Tibial nerve (tissue), 4 donors: ENCODE results near the gene GPR155. TPM values are rescaled to one million over a fixed set of nuclear protein-coding genes. Genes with fewer than 3 reads are reported as not detected.

Experiments used
- DNase-seq, 2 donors: peaks; one replicate each; pipeline ENCODE4 v3.0.0-alpha.2; 2019; ENCODE audit warnings: low spot score in 2 of 2
- H3K27ac ChIP-seq, 4 donors: fragments of 200-600 bp; sonication (generic) in 3 of 4; one replicate each; pipeline ENCODE4 v1.5.1; 2017 to 2019; ENCODE audit warnings: mild to moderate bottlenecking in 1 of 4
- H3K27me3 ChIP-seq, 2 donors: fragments of 200-600 bp; sonication (generic) in 1 of 2; one replicate each; pipeline versions ENCODE4 v1.5.1 to v1.6.0; 2017 to 2019
- H3K36me3 ChIP-seq, 3 donors: fragments of 200-600 bp; sonication (generic); one replicate each; pipeline ENCODE4 v1.5.1; 2018 to 2019
- H3K4me1 ChIP-seq, 4 donors: fragments of 200-600 bp; sonication (generic) in 3 of 4; one replicate each; pipeline ENCODE4 v1.5.1; 2017 to 2019
- H3K4me3 ChIP-seq, 4 donors: fragments of 200-600 bp; sonication (generic) in 3 of 4; one replicate each; pipeline ENCODE4 v1.5.1; 2017 to 2019; ENCODE audit warnings: mild to moderate bottlenecking in 1 of 4, moderate library complexity in 1 of 4
- H3K9me3 ChIP-seq, 4 donors: fragments of 200-600 bp; sonication (generic) in 3 of 4; one replicate each; pipeline ENCODE4 v1.5.1; 2017 to 2019
- CTCF ChIP-seq, 5 experiments: fragments of 200-600 bp in 3 of 5; fragments of 450-650 bp in 2 of 5; sonication (generic) in 3 of 5; IDR thresholded peaks; one replicate each; pipeline ENCODE4 v1.5.1; 2016 to 2019; ENCODE audit warnings: antibody characterized with exemption in 5 of 5, mild to moderate bottlenecking in 3 of 5, moderate library complexity in 2 of 5
- EP300 ChIP-seq, 2 donors: sonication (generic); formaldehyde crosslinking; IDR thresholded peaks; one replicate each; pipeline ENCODE4 v1.6.1; 2017; ENCODE audit warnings: antibody characterized with exemption in 2 of 2, mild to moderate bottlenecking in 1 of 2
- POLR2A ChIP-seq, 2 donors: fragments of 450-650 bp; IDR thresholded peaks; one replicate each; pipeline ENCODE4 v1.6.1; 2017; ENCODE audit warnings: antibody characterized with exemption in 2 of 2, mild to moderate bottlenecking in 2 of 2, moderate library complexity in 2 of 2
- WGBS, 2 donors: methylation state at CpG; one replicate each; pipeline ENCODE4 v1.1.5; 2018; 5-methylcytosine and 5-hydroxymethylcytosine counted together
- total RNA-seq, 4 donors: library from RNA; depleted of rRNA; stranded (reverse); fragments of >200 nt; gene quantifications; one replicate each; pipeline ENCODE4 v1.1.0, GENCODE V29; 2016

GPR155 gene
- total RNA-seq, 4 donors from 2014 or later: 8.6 to 36.5 (median 15.5) TPM

- Histone ChIP-seq H3K27ac (peak overlapping the region in 3 of 4 donors; percentile 41 to 72 (median 68)), H3K4me1 (peaks cover 0 to 10% (median 0%) of the 10 kb centered on the region in 4 donors), H3K4me3 (no peak overlapping the region), H3K9me3 (no peaks in the 10 kb centered on the region), H3K27me3 (no peaks in the 10 kb centered on the region), H3K36me3 (no peaks in the 10 kb centered on the region)
- no peak for TF ChIP-seq EP300 (IDR thresholded peaks at IDR 0.05)
- TF ChIP-seq CTCF (IDR thresholded peaks at IDR 0.05): no peak
- no peak for TF ChIP-seq POLR2A (IDR thresholded peaks at IDR 0.05)
- 89 to 93% methylated on average over 5 of the region's 5 CpGs for WGBS, 2 donors
- no peak for DNase-seq
Observed at GRCh38 chr2:174516501-174517378, 29.9 kb upstream of the GPR155 start.

GRCh38 chr2:174512345-174512744 lies 25.5 kb upstream of the GPR155 start:
- Histone ChIP-seq H3K4me1 (no peaks in the 10 kb centered on the region), H3K27ac (no peak overlapping the region), H3K27me3 (no peaks in the 10 kb centered on the region), H3K36me3 (no peaks in the 10 kb centered on the region), H3K4me3 (no peak overlapping the region), H3K9me3 (peaks cover 0 to 17% (median 0%) of the 10 kb centered on the region in 4 donors)
- 80 to 87% methylated on average over 3 of the region's 3 CpGs for WGBS, 2 donors
- DNase-seq: no peak
- TF ChIP-seq POLR2A (IDR thresholded peaks at IDR 0.05): no peak
- TF ChIP-seq EP300 (IDR thresholded peaks at IDR 0.05): no peak
- TF ChIP-seq CTCF (IDR thresholded peaks at IDR 0.05): no peak

GRCh38 chr2:174511580-174512260 lies 24.9 kb upstream of the GPR155 start:
- peaks cover 0 to 17% (median 0%) of the 10 kb centered on the region in 4 donors for H3K9me3 ChIP-seq
- DNase-seq: no peak
- H3K4me1 ChIP-seq: no peaks in the 10 kb centered on the region
- WGBS, 2 donors: 50% methylated on average over 5 of the region's 5 CpGs
- TF ChIP-seq CTCF (IDR thresholded peaks at IDR 0.05) (no peak), POLR2A (IDR thresholded peaks at IDR 0.05) (no peak), EP300 (IDR thresholded peaks at IDR 0.05) (no peak)
- no peak overlapping the region for H3K27ac ChIP-seq
- H3K36me3 ChIP-seq: no peaks in the 10 kb centered on the region
- H3K27me3 ChIP-seq: no peaks in the 10 kb centered on the region
- H3K4me3 ChIP-seq: no peak overlapping the region

- Histone ChIP-seq H3K9me3 (peaks cover 0 to 17% (median 0%) of the 10 kb centered on the region in 4 donors), H3K4me3 (no peak overlapping the region), H3K4me1 (no peaks in the 10 kb centered on the region), H3K27ac (no peak overlapping the region), H3K36me3 (no peaks in the 10 kb centered on the region), H3K27me3 (no peaks in the 10 kb centered on the region)
- no peak for DNase-seq
- WGBS, 2 donors: 39 to 46% methylated on average over 2 of the region's 2 CpGs
- TF ChIP-seq POLR2A (IDR thresholded peaks at IDR 0.05): no peak
Observed at GRCh38 chr2:174510583-174511189, 23.9 kb upstream of the GPR155 start.

- 88 to 89% methylated on average over 3 of the region's 3 CpGs for WGBS, 2 donors
- TF ChIP-seq CTCF (IDR thresholded peaks at IDR 0.05) (no peak), POLR2A (IDR thresholded peaks at IDR 0.05) (no peak), EP300 (IDR thresholded peaks at IDR 0.05) (no peak)
Observed at GRCh38 chr2:174503161-174503809, 16.5 kb upstream of the GPR155 start.

More at GRCh38 chr2:174503161-174503809, 16.5 kb upstream of the GPR155 start:
- Histone ChIP-seq H3K36me3 (no peaks in the 10 kb centered on the region), H3K27me3 (no peaks in the 10 kb centered on the region), H3K9me3 (no peaks in the 10 kb centered on the region), H3K4me3 (no peak overlapping the region), H3K4me1 (no peaks in the 10 kb centered on the region), H3K27ac (no peak overlapping the region)
- DNase-seq: no peak
